ENCODE measurements around the gene C14orf119.
"Not testable (repeated sequence)": the region's sequence is repeated elsewhere in the genome, so short reads cannot be mapped to it uniquely, and the experiment has no call there.

Gene C14orf119

GRCh38 chr14:23089498-23090253 is 5.6 kb upstream of the C14orf119 start:
- DNase-seq: no peak

DNA sequence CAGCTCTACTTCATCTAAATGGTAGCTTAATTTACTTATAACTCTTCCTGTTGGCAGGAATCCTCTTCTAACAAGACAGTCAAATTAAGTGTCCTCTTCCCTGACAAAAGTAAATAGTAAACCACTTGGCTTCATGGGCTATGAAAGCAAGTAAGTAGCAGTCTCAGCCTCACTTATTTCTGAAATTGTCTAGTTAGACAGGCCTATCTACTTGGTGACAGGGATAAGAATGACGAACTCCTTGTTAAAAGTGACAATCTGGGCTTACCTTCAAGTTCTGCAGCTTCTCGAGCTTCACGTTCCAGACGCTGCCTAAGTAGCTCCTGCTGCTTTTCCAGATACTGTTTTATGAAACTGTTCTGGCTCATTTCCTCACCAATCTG is 5.1 kb upstream of the C14orf119 start:
- DNase-seq: no peak

- DNase-seq: no peak
Measured at GRCh38 chr14:23091294-23092225, 3.7 kb upstream of the C14orf119 start.

DNA sequence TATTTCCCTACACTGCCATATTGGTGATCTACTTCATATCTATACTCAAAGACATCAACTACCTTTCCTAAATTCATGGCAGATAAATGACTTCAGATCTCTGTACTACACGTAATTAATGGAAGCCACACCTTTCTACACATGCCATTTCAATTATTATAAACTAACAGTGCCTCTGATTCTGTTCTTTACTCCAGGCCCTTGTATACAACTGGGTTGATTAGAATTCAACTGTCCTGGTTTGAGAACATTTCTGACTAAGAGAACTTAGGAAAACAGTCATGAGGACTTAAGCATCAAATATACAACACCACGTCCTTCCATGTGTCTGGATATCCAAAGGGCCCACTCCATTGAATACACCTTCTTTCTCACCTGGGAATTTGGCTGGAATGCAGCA is 2.2 kb upstream of the C14orf119 start:
- no peak for DNase-seq

- DNase-seq: no peak
Measured at GRCh38 chr14:23093526-23093925, 1.8 kb upstream of the C14orf119 start.

GRCh38 chr14:23093991-23094665 is 1.2 kb upstream of the C14orf119 start:
- DNase-seq: no peak

DNA sequence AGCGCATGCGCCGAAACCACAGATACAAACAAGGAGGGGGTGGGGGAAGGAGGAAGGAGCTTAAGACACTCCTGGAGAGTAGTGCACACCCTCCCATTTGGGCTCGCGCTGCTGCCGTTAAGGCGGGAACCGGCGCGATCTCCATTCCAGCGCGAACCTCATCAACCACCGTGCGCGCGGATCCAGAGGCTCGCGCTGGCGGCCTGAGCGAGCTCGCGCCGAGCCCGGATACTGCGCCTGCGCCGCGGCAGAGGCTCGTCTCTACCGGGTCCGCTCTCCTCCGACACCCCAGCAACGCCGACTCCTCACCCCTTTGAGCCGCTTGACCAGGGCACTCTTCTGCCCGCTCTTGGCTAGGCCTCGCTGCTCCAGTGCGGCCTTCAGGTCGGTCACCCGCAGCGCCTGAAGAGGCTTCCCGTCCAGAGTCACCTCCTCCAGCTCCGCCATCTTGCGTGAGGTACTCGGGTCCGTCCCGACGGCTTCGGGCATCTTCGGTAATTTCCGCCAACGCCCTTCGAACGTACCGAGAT is 574 bp upstream of the C14orf119 start, which contains the start of gene ACIN1:
Gene ACIN1 (minus strand): TSS at position 471 of the 530 bp plus-strand sequence. CDS start 24 bp downstream, at position 447.
- DNase-seq: peak; percentile 88

DNA sequence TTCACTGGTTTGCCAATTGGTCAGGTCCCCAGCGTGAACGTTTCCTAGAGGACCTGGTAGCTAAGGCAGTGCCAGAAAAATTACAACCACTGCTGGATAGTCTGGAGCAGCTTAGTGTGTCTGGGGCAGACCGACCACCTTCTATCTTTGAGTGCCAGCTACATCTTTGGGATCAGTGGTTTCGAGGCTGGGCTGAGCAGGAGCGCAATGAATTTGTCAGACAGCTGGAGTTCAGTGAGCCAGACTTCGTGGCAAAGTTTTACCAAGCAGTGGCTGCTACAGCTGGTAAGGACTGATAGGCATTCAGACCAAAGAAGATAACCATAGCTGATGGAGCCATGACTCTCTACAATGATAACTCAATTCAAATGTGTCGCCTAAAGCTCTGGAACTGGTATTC is 2.5 kb downstream of the C14orf119 start:
- no peak for DNase-seq

- no peak for DNase-seq
Measured at GRCh38 chr14:23099212-23099861, 4.0 kb downstream of the C14orf119 start.

DNA sequence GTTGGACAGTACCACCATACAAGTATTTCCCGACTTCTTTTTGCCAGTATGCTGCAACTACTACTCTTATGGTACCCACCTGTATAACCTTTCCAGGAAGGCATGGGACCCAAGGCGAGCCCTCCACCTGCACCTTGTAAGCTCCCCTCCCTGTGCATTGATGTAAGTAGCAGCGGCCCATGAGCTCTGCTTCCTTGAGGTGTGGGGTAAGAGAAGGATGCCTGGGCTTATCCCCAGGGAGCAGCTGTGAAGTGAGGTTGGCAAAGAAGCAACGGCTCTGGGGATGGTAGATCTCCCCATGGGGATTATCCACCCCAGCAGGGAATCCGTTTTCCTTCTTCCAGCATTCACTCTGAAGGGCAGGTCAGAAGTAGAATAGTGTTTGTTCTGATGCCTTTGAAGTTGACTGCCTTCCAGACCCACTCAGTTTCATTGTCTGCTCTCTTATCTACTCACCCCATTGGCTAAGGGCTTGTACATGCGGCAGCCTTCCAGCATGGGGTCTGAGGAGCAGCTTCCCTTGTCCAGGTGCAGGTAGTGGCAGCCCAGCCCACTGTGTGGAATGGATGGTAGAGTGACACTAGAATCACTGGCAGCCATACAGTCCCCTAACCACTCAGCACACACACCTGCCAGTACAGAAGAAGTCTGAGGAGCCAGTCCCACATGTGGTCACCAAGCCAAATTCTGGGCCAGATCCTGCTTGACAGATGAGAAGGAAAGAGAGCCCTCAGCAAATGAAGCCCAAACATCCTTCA is 6.1 kb downstream of the C14orf119 start:
- no peak for DNase-seq

DNA sequence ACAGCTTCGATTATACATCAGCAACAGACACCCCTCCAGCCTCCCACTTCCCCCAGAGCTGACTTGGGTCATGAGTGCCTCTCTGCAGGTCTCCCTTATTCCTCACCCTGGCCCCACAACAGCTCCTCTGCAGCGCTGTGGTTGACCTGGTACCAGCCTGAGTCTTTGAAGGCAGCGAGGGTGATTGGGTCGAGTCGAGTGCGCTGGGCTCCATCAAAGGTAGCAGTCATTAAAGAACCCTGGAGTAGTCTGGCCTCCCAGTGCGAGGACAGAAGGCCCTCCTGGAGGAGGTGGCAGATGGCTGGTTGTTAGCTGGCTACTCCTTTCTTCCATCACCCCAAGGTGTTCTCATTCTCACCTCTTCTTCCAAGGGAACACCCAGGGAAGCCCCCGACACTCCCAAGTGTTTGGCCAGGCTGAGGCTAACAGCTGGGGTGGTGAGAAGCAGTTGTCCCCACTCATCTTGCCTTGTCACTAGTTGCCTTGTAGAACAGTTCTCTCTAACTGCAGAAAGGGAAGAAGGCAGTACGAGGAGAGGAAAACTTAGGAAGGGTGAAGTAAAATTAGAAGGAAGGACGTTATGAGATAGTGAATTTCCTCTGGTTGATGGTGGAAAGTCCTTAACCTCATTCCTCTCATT is 6.8 kb downstream of the C14orf119 start:
- DNase-seq: no peak

- DNase-seq: no peak
Measured at GRCh38 chr14:23102801-23103200, 7.5 kb downstream of the C14orf119 start.

DNA sequence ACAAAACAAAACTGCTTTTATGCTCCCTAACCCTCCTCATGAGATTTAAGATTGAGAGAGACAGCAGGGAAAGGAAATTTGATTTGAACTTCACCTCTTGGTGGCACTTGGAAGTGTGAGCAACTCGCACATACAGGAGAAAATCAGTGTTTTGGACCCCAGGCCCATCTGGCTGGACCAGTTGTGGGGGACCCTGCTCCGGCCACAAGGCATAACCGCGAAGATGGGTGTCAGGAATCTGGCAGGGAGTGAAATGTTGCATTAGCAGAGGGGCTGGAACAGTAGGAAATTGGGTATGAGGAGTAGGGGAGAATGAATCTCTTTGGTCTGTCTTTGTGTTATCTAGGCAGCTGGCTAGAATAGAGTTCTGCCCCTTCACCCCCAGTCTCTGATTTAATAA is 8.3 kb downstream of the C14orf119 start:
- no peak for DNase-seq

DNA sequence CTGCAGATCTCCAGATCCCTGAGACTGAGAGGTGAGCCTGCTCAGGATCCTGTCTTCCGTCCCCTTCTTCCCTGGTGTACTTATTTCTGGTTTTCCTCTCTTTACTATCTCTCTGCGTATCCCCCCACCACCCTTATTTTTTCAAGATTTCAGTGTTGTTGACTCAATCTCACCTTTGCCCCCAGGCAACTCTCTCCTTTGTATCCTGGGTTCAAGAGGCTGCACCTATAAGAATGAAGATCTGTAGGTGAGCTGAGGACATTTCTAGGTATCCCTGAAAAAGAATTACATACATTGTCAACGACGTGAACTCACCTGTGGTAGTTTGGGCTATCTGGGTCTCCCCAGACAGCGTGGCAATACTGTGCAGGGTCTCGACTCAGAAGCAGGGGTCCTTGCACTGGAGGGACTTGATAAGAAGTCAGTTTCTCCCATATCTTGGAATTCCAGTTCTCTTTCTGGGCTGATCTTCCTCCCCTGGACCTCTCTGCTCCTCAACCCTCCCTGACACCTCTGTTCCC is 8.8 kb downstream of the C14orf119 start:
- DNase-seq: no peak

- DNase-seq: no peak
Measured at GRCh38 chr14:23104591-23105347, 9.5 kb downstream of the C14orf119 start, which contains the start of gene CIROP. CIROP (minus strand) TSS chr14:23104989; CDS start chr14:23104920, 69 bp downstream.

- DNase-seq: no peak
Measured at GRCh38 chr14:23105348-23105824, 10.1 kb downstream of the C14orf119 start.

- no peak for DNase-seq
Measured at GRCh38 chr14:23106747-23107045, 11.4 kb downstream of the C14orf119 start.

GRCh38 chr14:23107620-23108019 is 12.3 kb downstream of the C14orf119 start:
- DNase-seq: not testable (repeated sequence)

GRCh38 chr14:23108169-23108568 is 12.9 kb downstream of the C14orf119 start:
- DNase-seq: not testable (repeated sequence)

DNA sequence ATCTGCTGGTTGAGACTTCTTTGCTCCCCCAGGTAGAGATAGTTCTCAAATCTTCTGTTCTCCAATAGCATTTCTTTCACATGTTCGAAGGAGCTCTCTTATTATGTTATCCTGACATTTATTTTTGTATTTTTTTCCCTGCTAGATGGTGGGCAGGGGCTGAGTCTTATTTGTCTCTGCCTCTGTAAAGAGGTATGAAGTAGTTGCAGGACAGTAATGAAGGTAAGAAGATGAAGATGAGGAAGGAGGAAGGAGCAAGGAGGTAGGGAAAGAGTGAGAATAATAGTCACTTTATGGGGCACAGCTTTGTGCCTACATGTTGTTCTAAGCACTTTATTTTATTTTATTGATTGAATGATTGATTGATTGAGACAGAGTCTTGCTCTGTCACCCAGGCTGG is 14.5 kb downstream of the C14orf119 start:
- DNase-seq: no peak
